ENCODE measurements around the gene CERKL.

Gene CERKL

GRCh38 chr2:181626671-181627070 lies 30.2 kb downstream of the CERKL start:
- no peak for DNase-seq (ENCODE audit: low read depth)

- no peak for DNase-seq (ENCODE audit: low read depth)
These were observed 33.7 kb downstream of the CERKL start for GRCh38 chr2:181623159-181623558.

- no peak for DNase-seq (ENCODE audit: low read depth)
These were observed 35.0 kb downstream of the CERKL start for GRCh38 chr2:181621779-181622490.

- DNase-seq (ENCODE audit: low read depth) = no peak
These were observed 37.4 kb downstream of the CERKL start for GRCh38 chr2:181619516-181619915.

GRCh38 chr2:181616715-181617114 lies 40.2 kb downstream of the CERKL start:
- no peak for DNase-seq (ENCODE audit: low read depth)

- DNase-seq (ENCODE audit: low read depth) = no peak
These were observed 41.8 kb downstream of the CERKL start for GRCh38 chr2:181614874-181615638.

- DNase-seq (ENCODE audit: low read depth) = no peak
These were observed 43.7 kb downstream of the CERKL start for GRCh38 chr2:181613241-181613640.

GRCh38 chr2:181607629-181608590 lies 49.0 kb downstream of the CERKL start:
- DNase-seq (ENCODE audit: low read depth) = no peak

- DNase-seq (ENCODE audit: low read depth) = no peak
These were observed 50.7 kb downstream of the CERKL start for GRCh38 chr2:181605889-181606837.

- no peak for DNase-seq (ENCODE audit: low read depth)
These were observed 54.9 kb downstream of the CERKL start for GRCh38 chr2:181602017-181602416.

- DNase-seq (ENCODE audit: low read depth) = no peak
These were observed 60.3 kb downstream of the CERKL start for GRCh38 chr2:181596556-181596955.

- DNase-seq (ENCODE audit: low read depth) = no peak
These were observed 62.6 kb downstream of the CERKL start for GRCh38 chr2:181594322-181594721.

GRCh38 chr2:181589779-181590178 lies 67.1 kb downstream of the CERKL start:
- DNase-seq (ENCODE audit: low read depth) = no peak

- no peak for DNase-seq (ENCODE audit: low read depth)
These were observed 68.4 kb downstream of the CERKL start for GRCh38 chr2:181588546-181588945.

GRCh38 chr2:181586569-181587081 lies 70.3 kb downstream of the CERKL start:
- DNase-seq (ENCODE audit: low read depth) = no peak

- DNase-seq (ENCODE audit: low read depth) = no peak
These were observed 71.2 kb downstream of the CERKL start for GRCh38 chr2:181585732-181586131.

GRCh38 chr2:181581534-181581933 lies 75.4 kb downstream of the CERKL start:
- no peak for DNase-seq (ENCODE audit: low read depth)

GRCh38 chr2:181578829-181579228 lies 78.1 kb downstream of the CERKL start:
- DNase-seq (ENCODE audit: low read depth) = no peak

- DNase-seq (ENCODE audit: low read depth) = no peak
These were observed 80.5 kb downstream of the CERKL start for GRCh38 chr2:181576431-181576830.

GRCh38 chr2:181575650-181576025 lies 81.3 kb downstream of the CERKL start:
- no peak for DNase-seq (ENCODE audit: low read depth)
